GM12864 (cell line): ENCODE results near the gene PCYT1A.
"Not testable (repeated sequence)": the region's sequence is repeated elsewhere in the genome, so short reads cannot be mapped to it uniquely, and the experiment has no call there.

Source experiments
- DNase-seq: peaks from one replicate; pipeline ENCODE4 v3.0.0-alpha.2; 2011; ENCODE audit warnings: low read depth
- H3K4me3 ChIP-seq: 2 replicates; pipeline ENCODE4 v1.5.1; 2011; ENCODE audit warnings: mild to moderate bottlenecking, low read depth, low read length, control low read depth
- TF ChIP-seq, protein P1 (sequence below): IDR thresholded peaks from 2 replicates; pipeline ENCODE4 v1.5.1; 2011; ENCODE audit warnings: low read depth, mild to moderate bottlenecking, moderate library complexity, low read length, control low read depth, inconsistent platforms; ENCODE audit errors: missing control alignments

Gene PCYT1A

DNA sequence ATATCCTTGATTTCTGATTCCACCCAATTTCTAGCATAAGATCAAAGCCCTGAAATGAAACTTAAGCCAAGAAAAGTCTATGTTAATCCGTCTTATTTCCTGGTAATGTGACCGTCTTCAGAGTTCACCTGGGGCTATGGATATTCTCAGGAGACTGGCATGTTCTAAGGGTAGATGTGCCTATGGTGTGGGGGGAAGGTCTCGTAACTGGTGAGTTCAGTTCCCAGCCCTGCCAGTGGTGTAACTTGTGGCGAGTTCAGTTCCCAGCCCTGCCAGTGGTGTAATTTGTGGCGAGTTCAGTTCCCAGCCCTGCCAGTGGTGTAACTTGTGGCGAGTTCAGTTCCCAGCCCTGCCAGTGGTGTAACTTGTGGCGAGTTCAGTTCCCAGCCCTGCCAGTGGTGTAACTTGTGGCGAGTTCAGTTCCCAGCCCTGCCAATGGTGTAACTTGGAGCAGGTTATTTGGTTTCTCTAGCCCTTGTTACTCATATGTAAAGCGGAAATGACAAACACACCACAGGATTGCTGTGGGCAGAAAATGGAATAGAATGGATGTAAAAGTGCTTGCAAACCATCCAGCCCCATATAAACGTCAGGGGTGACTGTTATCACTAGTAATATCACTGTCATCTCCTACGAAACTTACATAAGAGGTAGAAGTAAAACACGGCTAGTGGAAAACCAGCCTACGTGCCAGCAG, 40.8 kb downstream of the PCYT1A start:
- no peak overlapping the region for H3K4me3 ChIP-seq
- DNase-seq = no peak
- TF ChIP-seq, protein P1, sequence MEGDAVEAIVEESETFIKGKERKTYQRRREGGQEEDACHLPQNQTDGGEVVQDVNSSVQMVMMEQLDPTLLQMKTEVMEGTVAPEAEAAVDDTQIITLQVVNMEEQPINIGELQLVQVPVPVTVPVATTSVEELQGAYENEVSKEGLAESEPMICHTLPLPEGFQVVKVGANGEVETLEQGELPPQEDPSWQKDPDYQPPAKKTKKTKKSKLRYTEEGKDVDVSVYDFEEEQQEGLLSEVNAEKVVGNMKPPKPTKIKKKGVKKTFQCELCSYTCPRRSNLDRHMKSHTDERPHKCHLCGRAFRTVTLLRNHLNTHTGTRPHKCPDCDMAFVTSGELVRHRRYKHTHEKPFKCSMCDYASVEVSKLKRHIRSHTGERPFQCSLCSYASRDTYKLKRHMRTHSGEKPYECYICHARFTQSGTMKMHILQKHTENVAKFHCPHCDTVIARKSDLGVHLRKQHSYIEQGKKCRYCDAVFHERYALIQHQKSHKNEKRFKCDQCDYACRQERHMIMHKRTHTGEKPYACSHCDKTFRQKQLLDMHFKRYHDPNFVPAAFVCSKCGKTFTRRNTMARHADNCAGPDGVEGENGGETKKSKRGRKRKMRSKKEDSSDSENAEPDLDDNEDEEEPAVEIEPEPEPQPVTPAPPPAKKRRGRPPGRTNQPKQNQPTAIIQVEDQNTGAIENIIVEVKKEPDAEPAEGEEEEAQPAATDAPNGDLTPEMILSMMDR = no peak

DNA sequence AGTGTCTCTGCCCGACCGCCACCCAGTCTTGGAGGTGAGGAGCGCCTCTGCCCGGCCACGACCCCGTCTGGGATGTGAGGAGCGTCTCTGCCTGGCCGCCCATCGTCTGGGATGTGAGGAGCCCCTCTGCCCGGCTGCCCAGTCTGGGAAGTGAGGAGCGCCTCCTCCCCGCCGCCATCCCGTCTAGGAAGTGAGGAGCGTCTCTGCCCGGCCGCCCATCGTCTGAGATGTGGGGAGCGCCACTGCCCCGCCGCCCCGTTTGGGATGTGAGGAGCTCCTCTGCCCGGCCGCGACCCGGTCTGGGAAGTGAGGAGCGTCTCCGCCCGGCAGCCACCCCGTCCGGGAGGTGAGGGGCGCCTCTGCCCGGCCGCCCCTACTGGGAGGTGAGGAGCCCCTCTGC, 43.4 kb downstream of the PCYT1A start:
- not testable (repeated sequence) for H3K4me3 ChIP-seq, DNase-seq

DNA sequence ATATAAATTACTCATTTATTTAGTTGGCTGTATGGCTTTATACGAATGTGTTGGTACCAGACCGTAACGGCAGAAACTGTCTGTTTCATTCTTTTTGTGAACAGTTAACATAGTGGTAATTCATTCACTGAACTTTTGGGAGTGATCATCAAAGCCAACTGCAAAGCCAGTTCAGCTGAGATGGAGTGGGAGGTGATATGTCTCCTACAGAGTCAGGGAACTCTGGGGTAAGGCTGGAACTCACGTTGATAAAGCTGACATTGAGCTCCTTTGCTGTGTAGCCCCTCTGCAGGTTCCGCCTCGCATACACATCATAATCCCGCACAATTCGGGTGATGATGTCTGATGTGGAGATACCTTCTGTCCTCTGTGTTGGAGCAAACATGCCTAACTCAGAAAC, 45.8 kb downstream of the PCYT1A start:
- TF ChIP-seq, protein P1 = no peak
- no peak for DNase-seq
- H3K4me3 ChIP-seq = no peak overlapping the region

DNA sequence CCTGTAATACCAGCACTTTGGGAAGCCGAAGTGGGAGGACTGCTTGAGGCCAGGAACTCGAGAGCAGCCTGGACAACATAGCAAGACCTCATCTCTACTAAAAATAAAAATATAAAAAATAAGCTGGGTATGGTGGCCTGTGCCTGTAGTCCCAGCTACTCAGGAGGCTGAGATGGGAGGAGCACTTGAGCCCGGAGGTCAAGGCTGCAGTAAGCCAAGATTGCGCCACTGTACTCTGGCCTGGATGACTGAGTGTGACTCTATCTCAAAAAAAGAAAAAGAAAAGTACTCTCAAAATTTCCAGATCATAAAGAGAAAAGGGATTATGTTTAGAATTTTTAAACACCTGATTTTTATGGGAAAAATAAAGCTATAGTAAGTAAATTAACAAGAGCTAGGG, 47.1 kb downstream of the PCYT1A start:
- DNase-seq = no peak
- no peak overlapping the region for H3K4me3 ChIP-seq
- TF ChIP-seq, protein P1 = no peak

DNA sequence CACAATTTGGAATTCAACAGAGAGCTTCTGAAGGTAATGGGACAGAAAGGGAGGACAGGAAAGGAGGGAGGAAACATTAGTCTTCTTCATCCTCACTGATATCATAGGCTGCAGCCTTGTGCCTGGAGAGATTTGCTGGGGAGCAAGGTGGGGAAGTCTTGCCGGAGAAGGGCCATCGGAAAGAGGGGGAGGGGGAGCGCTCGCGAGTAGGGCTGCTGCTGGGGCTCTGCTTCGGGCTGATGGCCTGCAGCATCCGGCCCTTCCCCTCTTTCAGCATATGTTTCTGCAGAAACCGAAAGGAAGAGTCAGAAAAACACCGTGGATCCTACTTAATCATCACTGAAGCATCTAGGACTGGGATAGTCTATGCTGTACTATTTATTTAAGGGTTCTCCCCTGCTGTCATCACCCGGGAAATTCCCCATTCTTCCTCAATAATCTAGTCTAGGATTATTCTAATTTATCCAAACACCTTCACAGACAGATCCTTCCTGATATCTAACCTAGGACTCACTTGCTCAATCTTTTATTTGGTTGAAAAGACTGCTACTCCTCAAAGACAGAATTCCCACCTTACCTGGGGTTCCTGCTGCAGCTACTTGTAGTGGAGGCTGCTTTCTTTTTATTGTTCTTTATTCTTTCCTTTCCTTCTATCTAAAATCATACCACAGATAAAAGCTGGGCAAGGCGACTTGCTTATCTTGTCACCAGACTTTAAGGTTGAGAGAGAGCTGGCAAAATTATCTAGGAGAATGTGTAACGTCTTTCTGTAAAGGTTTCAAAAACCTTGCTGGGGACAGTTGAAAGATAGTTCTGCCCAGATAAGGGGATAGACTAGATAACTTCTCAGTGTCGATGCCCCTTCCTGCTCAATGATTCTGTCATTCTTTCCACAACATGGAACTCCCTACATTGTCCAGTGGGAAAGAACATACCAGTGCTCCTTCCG, 48.6 kb downstream of the PCYT1A start:
- DNase-seq = no peak
- TF ChIP-seq, protein P1 = no peak
- no peak overlapping the region for H3K4me3 ChIP-seq

DNA sequence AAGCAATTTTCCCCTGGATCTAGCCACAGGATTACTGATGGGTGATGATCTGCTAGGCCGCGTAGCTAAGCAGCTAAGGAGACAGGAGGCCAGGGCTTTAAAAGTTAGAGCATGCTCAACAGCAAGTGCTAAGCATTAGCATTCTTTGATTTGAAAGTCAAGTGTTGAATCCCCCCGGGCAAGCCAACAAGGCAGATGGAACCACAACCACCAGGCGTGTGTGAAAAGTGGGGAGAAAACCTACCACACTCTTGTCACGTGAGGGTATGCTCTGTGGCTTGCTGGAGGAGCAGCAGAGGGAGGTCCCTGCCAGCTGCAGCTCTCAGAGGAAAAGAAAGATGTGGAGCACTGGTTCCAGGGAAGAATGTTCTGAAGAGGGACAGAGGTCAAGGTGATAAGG, 50.3 kb downstream of the PCYT1A start:
- no peak overlapping the region for H3K4me3 ChIP-seq
- no peak for DNase-seq
- TF ChIP-seq, protein P1 = no peak

DNA sequence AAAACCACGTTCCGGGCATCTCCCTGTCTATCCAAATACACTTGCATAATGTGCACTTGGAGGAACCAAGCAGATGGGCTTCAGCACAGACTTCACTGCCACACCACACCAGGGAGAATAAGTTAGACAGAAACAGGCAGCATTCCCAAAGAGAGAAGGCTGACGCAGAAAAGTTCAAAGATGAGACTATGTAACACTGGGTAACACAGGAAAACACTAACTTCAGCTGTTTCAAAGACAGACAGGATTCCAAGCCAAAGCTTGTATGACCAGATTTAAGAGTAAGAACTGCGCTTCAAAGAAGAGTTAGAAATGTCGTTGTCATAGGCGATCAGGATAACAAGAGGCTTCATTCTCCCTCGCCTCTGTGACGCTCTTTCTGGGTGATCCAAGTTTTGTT, 51.3 kb downstream of the PCYT1A start:
- DNase-seq = no peak
- TF ChIP-seq, protein P1 = no peak
- H3K4me3 ChIP-seq = no peak overlapping the region
